Measurements from ENCODE around the gene KCNAB2.

Gene KCNAB2

DNA sequence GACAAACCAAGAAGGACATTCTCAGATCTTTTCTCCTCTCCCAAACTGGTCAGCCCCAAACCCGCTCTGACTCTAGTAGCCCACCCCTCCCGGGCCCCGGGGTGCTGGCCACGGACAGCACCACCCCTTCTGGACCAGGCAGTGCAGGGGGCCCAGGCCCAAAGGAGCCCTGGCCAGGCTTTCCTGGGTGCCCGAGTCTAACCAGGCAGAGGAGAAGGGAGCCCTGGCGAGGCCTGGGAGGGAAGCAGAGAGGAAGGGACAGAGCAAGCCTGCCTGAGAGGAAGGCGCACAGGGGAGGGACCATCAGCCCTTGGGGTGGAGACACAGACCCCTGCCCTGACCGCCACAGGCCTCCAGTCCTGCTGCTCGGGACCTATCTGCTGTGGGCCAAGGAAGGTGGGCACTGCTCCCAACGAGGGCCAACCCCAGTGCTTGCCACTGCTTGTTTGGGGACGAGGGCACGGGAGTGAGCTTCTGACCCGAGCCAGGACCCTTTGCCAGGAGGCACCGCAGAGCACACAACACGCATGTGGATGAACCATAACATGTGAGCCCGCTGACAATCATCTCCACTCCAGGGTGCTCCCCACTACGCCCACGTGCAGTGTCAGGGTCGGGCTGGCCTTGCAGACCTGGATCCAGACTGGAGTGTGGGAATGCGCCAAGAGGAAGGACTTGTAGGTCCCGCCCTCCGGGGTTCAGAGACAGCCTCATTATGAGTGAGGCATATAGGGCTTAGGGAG, 57.6 kb downstream of the KCNAB2 start:
- no peak overlapping the region for H3K4me3 ChIP-seq (ENCODE audit: low read length)
- no peak for TF ChIP-seq ZNF274 (IDR thresholded peaks at IDR 0.05; ENCODE audit: low read depth, low read length)

DNA sequence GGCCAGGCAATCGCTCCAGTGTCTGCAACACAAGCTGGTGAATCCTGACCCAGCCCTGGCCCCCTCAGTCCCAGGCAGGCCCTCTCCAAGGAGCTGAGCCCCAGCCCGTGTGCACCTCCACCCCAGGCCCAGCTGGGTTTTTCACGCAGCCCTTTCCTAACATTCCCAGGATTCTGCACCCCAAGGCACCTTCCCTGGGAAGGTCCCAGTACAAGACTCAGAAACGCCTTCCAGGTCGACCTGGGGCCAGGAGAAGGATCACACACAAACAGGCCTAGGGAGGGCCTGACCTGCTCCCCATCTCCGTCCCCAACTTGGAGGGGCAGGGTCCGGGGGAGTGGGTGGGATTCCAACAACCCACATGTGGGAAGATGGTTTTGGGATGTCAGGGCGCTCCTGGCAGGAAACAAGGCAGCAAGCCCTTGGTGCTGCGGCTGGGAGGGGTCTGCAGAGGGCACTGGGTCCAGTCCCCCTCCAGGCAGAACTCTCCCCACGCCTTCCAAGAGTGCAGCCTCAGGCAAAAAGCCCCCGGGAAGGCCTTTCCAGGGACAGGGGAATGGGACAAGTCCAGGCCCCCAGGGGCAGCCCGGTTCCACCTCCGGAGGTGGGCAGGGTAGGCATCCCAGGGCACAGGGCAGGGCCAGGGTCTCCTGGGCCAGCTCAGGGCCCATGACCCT, 58.3 kb downstream of the KCNAB2 start:
- no peak for TF ChIP-seq ZNF274 (IDR thresholded peaks at IDR 0.05; ENCODE audit: low read depth, low read length)
- no peak overlapping the region for H3K4me3 ChIP-seq (ENCODE audit: low read length)

DNA sequence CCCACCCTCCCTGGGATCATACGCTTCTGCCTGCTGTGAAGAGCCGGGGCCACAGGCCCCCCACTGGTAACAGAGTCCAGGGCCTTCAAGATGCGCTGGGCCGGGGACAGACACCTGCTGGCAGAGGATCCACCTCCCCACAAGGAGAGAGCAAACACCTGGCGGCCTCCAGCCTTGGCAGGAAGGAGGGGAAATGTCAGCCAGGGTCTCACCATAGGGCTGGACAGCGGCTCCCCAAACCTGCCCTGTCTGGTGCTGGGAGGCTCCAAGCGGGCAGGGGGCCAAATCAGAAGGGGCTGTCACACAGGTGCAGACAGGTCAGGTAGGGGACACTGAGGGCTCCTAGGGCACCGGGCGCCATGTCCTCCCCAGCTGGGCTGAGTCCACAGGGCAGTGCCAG, 58.9 kb downstream of the KCNAB2 start:
- H3K4me3 ChIP-seq (ENCODE audit: low read length): no peak overlapping the region
- no peak for TF ChIP-seq ZNF274 (IDR thresholded peaks at IDR 0.05; ENCODE audit: low read depth, low read length)

DNA sequence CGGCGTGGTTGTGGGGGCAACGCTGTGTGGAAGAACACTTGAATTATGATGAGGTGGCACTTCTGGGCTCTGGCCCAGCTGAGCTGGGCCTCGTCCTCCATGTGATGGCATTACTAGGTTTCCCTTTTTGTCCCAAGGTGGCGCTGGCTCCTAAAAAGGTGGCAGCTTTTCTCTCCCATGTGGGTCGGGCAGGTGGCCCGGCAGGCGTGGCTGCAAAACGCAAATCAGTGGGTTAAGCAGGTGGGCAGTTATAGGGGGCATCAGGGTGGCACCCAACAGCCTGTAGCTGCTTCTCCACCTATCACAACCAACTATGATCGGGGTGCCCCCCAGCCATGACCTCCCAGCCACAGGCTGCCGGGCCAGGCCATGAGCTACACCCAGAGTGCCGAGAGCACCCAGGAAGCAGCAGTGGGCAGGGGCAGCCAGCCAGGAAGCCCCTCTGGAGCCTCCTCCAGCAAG, 59.6 kb downstream of the KCNAB2 start:
- TF ChIP-seq ZNF274 (IDR thresholded peaks at IDR 0.05; ENCODE audit: low read depth, low read length): no peak
- no peak overlapping the region for H3K4me3 ChIP-seq (ENCODE audit: low read length)

DNA sequence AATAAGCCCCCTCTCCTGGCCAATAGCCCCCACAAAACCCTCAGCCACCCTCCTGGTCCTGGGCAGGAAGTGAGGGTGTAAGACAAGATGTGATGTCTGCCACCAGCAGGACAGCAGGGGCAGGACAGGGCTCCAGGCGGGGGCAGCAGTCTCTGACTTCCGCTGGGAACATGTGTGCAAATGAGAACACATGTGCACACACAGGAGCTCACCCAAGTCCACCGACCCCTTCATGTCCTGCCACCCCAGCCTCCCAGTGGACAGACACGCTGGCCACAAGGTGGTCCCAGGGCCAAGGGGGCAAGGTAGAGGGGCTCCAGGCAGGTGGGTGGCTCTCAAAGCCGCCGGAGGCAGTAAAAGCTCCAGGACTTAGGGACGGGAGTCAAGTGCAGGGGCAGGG, 60.1 kb downstream of the KCNAB2 start:
- TF ChIP-seq ZNF274 (IDR thresholded peaks at IDR 0.05; ENCODE audit: low read depth, low read length): no peak
- no peak overlapping the region for H3K4me3 ChIP-seq (ENCODE audit: low read length)

DNA sequence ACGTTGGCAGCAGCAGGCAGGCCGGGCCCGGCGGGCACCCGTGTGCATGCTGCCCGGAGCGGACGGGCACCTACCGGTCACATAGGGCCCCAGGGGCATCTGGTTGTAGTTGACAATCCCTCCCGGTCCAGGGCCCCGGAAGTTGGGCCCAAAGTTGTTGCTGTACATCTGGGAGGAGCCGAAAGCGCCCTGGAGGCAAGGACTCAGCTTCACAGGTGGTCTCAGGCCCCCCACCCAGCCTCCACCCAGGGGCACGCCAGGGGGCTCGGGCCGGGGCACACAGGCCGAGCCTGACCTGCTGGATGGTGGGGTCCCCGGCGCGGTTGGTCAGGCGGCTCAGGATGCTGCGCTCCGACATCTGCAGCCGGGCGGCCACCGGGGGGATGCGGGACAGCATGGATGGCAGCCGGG, 60.6 kb downstream of the KCNAB2 start:
- TF ChIP-seq ZNF274 (IDR thresholded peaks at IDR 0.05; ENCODE audit: low read depth, low read length): no peak

DNA sequence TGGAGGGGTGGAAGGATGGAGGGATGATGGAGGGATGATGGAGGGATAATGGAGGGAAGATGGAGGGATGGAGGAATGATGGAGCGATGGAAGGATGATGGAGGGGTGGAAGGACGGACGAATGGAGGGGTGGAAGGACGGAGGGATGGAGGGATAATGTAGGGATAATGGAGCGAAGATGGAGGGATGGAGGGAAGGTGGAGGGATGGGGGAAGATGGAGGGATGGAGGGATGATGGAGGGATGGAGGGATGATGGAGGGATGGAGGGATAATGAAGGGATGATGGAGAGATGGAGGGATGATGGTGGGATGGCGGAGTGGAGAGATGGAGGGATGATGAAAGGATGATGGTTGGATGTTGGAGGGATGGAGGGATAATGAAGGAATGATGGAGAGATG, 61.3 kb downstream of the KCNAB2 start:
- TF ChIP-seq ZNF274 (IDR thresholded peaks at IDR 0.05; ENCODE audit: low read depth, low read length): no peak
- no peak overlapping the region for H3K4me3 ChIP-seq (ENCODE audit: low read length)

More for the DNA sequence above, 60.6 kb downstream of the KCNAB2 start:
- no peak overlapping the region for H3K4me3 ChIP-seq (ENCODE audit: low read length)

DNA sequence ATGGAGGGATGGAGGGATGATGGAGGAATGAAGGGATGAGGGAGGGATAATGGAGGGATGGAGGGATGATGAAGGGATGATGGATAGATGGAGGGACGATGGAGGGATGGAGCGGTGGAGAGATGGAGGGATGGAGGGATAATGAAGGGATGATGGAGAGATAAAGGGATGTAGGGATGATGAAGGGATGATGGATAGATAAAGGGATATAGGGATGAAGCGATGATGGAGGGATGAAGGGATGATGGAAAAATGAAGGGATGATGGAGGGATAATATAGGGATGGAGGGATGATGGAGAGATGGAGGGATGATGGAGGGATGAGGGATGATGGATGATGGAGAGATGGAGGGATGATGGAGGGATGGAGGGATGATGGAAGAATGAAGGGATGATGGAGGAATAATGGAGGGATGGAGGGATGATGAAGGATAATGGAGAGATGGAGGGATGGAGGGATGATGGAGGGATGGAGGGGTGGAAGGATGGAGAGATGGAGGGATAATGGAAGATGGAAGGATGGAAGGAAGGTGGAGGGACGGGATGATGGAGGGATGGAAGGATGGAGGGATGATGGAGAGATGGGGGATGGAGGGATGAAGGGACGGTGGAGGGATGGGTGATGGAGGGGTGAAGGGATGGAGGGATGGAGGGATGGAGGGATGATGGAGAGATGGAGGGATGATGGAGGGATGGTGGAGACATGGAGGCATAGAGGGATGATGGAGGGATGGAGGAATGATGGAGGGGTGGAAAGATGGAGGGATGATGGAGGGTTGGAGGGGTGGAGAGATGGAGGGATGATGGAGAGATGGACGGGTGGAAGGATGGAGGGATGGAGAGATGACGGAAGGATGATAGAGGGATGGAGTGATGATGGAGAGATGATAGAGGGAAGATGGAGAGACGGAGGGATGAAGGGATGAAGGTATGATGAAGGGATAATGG, 62.0 kb downstream of the KCNAB2 start:
- no peak for TF ChIP-seq ZNF274 (IDR thresholded peaks at IDR 0.05; ENCODE audit: low read depth, low read length)
- no peak overlapping the region for H3K4me3 ChIP-seq (ENCODE audit: low read length)

DNA sequence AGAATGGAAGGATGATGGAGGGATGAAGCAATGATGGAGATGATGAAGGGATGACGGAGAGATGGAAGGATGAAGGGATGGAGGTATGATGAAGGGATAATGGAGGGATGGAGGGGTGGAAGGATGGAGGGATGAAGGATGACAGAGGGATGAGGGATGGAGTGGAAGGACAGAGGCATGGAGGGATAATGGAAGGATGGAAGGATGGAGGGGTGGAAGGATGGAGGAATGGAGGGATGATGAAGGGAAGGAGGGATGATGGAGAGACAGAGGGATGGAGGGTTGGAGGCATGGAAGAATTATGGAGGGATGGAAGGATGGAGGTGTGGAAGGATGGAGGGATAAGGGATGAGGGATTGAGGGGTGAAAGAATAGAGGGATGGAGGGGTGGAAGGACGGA, 62.8 kb downstream of the KCNAB2 start:
- no peak overlapping the region for H3K4me3 ChIP-seq (ENCODE audit: low read length)
- TF ChIP-seq ZNF274 (IDR thresholded peaks at IDR 0.05; ENCODE audit: low read depth, low read length): no peak

DNA sequence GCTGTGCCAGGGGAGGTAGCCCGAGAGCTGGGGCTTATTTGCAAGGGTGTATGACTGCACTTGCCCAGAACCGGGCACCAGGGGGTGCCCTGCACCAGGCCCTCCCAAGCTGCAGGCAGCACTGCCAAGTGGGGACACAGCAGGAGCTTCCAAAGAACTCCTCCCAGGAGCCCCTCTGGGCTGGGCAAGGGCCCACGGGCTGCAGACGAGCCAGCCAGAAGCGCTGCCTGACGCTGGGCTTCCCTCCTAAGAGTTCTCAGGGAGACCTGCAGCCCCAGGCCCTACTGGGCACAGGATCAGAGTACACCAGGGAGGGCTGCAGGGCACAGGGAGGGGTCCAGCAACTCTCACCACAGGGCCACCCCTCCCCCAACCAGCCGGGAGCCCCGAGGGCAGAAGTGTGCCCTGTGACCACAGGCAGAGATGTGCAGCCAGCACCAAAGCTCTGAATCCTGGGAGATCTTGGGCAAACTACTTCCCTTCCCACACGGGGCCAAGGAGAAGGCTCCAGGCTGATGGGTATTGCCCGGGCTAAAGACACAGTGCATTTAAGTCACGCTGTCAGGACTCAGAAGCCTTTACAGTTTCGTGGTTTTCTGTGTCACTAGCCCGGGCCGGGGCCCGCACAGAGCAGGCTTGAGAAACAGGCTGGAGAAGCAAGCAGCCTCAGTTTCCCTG, 63.4 kb downstream of the KCNAB2 start:
- no peak overlapping the region for H3K4me3 ChIP-seq (ENCODE audit: low read length)
- TF ChIP-seq ZNF274 (IDR thresholded peaks at IDR 0.05; ENCODE audit: low read depth, low read length): no peak

DNA sequence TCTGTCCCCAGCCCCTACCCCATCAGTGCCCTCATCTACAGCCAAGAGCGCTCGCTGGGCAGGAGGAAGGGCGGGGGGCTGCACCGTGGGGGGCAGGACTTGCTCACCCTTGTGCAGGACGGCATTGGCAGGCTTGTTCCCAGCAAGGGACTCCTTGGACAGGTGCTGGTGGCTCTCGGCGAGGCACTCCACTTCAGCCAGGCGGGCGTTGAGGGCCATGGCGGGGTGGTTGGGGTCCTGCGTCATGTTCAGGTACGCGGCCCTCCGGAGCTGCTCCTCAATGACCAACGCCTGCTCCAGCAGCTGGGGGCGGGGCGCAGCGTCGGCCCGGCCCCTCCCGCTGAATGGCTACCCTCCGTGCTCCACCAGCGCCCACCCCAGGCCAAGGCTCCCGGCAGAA, 64.0 kb downstream of the KCNAB2 start:
- TF ChIP-seq ZNF274 (IDR thresholded peaks at IDR 0.05; ENCODE audit: low read depth, low read length): no peak
- H3K4me3 ChIP-seq (ENCODE audit: low read length): no peak overlapping the region

DNA sequence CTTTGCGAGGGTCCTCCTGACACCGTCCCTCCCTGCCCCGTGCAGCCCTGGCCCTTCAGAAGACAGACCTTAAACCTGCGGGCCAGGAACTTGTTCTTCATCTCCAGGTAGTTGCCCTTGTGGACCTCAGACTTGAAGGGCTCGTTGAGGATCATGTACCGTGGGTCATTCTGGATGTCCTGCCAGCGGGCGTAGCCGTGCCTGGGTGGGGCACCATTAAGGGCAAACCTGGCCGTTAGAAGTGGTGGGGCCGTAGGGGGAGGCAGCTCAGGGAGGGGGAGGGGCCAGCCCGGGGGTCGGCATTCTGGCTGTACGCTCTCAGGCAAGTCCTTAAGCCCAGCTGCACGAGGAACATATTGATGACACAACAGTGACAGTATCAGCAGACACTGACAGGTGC, 64.6 kb downstream of the KCNAB2 start:
- no peak overlapping the region for H3K4me3 ChIP-seq (ENCODE audit: low read length)
- no peak for TF ChIP-seq ZNF274 (IDR thresholded peaks at IDR 0.05; ENCODE audit: low read depth, low read length)

DNA sequence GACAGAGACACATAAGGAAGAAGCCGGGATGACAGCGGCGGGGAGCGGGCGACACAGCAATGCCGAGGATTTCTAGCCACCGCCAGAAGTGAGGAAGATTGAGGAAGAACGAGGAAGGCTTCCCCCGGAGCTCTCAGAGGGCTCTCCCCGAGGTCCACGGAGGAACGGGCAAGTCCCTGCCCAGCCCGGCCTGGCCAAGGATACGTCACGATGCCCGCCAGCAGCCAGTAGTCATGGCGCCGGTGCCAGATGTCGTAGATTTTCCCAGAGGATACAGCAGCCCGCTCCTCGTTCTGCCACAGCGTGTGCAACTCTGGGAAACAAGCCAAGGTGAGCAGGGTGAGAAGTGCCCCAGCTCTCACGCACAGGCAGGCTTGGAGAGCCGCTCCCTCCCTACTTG, 65.9 kb downstream of the KCNAB2 start:
- no peak overlapping the region for H3K4me3 ChIP-seq (ENCODE audit: low read length)
- TF ChIP-seq ZNF274 (IDR thresholded peaks at IDR 0.05; ENCODE audit: low read depth, low read length): no peak
